ENCODE measurements around the gene PRICKLE1. TPM values are rescaled to one million over a fixed set of nuclear protein-coding genes. Genes with fewer than 3 reads are reported as not detected.

Gene PRICKLE1
- total and polyA plus RNA-seq, 2 experiments from 2014 or later = 7.7 to 51.7 TPM

DNA sequence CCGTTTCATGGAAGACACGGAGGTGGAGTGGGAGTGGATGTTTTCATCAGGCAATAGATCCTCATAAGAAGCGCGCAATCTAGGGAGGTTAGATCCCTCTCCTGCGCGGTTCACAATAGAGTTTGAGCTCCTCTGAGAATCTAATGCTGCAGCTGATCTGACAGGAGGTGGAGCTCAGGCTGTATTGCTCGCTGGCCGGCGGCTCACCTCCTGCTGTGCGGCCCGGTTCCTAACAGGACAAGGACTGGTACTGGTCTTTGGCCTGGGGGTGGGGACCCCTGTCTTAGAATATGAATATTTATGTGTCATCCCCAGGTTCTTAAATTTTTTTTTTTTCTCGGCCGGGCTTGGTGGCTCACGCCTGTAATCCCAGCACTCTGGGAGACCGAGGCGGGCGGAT, 36.7 kb downstream of the PRICKLE1 start (continued):
- no peak for TF ChIP-seq STAT1 (IDR thresholded peaks at IDR 0.05; ENCODE audit: unreplicated experiment)
- TF ChIP-seq JUNB (IDR thresholded peaks at IDR 0.05; ENCODE audit: unreplicated experiment) = no peak
- no peak for TF ChIP-seq EZH2 (IDR thresholded peaks at IDR 0.05; ENCODE audit: low read depth, unreplicated experiment)
- no peak for TF ChIP-seq ETS1 (IDR thresholded peaks at IDR 0.05)
- TF ChIP-seq EZH2phosphoT487 (IDR thresholded peaks at IDR 0.05; ENCODE audit: unreplicated experiment) = no peak
- no peak for TF ChIP-seq ZNF114 (CRISPR knock-in tag; IDR thresholded peaks at IDR 0.05)
- no peak for TF ChIP-seq ZNF331 (CRISPR knock-in tag; IDR thresholded peaks at IDR 0.05; ENCODE audit: low read depth)

DNA sequence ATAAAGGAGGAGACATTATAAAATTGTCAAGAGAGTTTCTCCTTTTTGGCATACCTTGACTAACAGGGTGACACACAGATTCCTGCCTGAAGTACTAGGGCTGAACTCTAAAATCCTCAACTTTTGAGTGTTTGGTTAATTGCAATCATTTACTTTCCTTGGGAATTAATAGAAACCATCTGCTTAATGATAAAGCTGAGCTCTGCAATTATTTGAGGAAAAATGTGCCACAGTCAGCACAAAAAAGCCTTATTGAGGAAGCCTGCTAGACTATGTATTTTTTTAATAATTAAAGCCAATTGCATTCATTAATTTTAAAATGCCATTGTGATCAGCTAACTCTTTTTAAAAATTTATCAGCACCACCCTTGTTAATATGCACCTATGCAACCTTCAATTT, 38.7 kb downstream of the PRICKLE1 start:
- no peaks in the 10 kb centered on the region for H3K36me3 Mint-ChIP-seq (ENCODE audit: low read depth)
- H3K27ac ChIP-seq (ENCODE audit: low read depth) = no peak overlapping the region
- no peak overlapping the region for H3K27ac Mint-ChIP-seq

More for the DNA sequence above, 38.7 kb downstream of the PRICKLE1 start:
- Histone ChIP-seq H3K4me1 (ENCODE audit: insufficient read depth) (peaks cover 23% of the 10 kb centered on the region; the same call in 1 of the 2 replicates), H3K79me2 (replicated peaks; ENCODE audit: insufficient read depth) (no peaks in the 10 kb centered on the region), H3K27me3 (ENCODE audit: insufficient read depth) (peaks cover 68% of the 10 kb centered on the region), H3K4me2 (no peak overlapping the region), H3F3A (replicated peaks; ENCODE audit: low read depth) (no peaks in the 10 kb centered on the region), H3K9me2 (ENCODE audit: insufficient read depth) (no peaks in the 10 kb centered on the region), H3K36me3 (ENCODE audit: insufficient read depth) (no peaks in the 10 kb centered on the region), H2AFZ (no peak overlapping the region), H3K4me3 (no peak overlapping the region), H4K20me1 (replicated peaks; ENCODE audit: insufficient read depth) (peaks cover 10% of the 10 kb centered on the region; the same call in 1 of the 2 replicates)
- H3K4me3 Mint-ChIP-seq = no peak overlapping the region
- DNase-seq (ENCODE audit: low spot score) (no peak), ATAC-seq (no peak)
- TF ChIP-seq CREB1 (CRISPR knock-in tag; IDR thresholded peaks at IDR 0.05; ENCODE audit: low read depth) = no peak
- TF ChIP-seq EZH2phosphoT487 (IDR thresholded peaks at IDR 0.05; ENCODE audit: unreplicated experiment) = no peak
- TF ChIP-seq, protein P1, sequence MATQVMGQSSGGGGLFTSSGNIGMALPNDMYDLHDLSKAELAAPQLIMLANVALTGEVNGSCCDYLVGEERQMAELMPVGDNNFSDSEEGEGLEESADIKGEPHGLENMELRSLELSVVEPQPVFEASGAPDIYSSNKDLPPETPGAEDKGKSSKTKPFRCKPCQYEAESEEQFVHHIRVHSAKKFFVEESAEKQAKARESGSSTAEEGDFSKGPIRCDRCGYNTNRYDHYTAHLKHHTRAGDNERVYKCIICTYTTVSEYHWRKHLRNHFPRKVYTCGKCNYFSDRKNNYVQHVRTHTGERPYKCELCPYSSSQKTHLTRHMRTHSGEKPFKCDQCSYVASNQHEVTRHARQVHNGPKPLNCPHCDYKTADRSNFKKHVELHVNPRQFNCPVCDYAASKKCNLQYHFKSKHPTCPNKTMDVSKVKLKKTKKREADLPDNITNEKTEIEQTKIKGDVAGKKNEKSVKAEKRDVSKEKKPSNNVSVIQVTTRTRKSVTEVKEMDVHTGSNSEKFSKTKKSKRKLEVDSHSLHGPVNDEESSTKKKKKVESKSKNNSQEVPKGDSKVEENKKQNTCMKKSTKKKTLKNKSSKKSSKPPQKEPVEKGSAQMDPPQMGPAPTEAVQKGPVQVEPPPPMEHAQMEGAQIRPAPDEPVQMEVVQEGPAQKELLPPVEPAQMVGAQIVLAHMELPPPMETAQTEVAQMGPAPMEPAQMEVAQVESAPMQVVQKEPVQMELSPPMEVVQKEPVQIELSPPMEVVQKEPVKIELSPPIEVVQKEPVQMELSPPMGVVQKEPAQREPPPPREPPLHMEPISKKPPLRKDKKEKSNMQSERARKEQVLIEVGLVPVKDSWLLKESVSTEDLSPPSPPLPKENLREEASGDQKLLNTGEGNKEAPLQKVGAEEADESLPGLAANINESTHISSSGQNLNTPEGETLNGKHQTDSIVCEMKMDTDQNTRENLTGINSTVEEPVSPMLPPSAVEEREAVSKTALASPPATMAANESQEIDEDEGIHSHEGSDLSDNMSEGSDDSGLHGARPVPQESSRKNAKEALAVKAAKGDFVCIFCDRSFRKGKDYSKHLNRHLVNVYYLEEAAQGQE (IDR thresholded peaks at IDR 0.05; ENCODE audit: unreplicated experiment) = no peak
- no peak for TF ChIP-seq STAT1 (IDR thresholded peaks at IDR 0.05; ENCODE audit: unreplicated experiment)
- TF ChIP-seq NANOG (IDR thresholded peaks at IDR 0.05; ENCODE audit: borderline replicate concordance) = no peak
- no peak for TF ChIP-seq ETS1 (IDR thresholded peaks at IDR 0.05)
- no peak for TF ChIP-seq ZNF114 (CRISPR knock-in tag; IDR thresholded peaks at IDR 0.05)
- TF ChIP-seq POLR2AphosphoS5 (IDR thresholded peaks at IDR 0.05; ENCODE audit: low read depth) = no peak
- peaks cover 18% of the 10 kb centered on the region for H3K4me1 Mint-ChIP-seq
- H3K27me3 Mint-ChIP-seq (ENCODE audit: insufficient read depth, low read depth, poor library complexity) = peaks cover 46% of the 10 kb centered on the region
- H3K9me3 Mint-ChIP-seq = no peaks in the 10 kb centered on the region
